HepG2 (cell line): ENCODE data around the gene RPS8. TPM values are rescaled to one million over a fixed set of nuclear protein-coding genes. Genes with fewer than 3 reads are reported as not detected.

Source experiments
- BRD4 ChIP-seq: sonication (generic); formaldehyde crosslinking; IDR thresholded peaks from 2 replicates; pipeline ENCODE4 v1.4.0; 2020; ENCODE audit warnings: missing genetic modification reagents
- FOXO1 ChIP-seq: sonication (generic); formaldehyde crosslinking; IDR thresholded peaks from 2 replicates; pipeline ENCODE4 v1.4.0; 2020; ENCODE audit warnings: missing genetic modification reagents
- MXD4 ChIP-seq: IDR thresholded peaks from 2 replicates; pipeline ENCODE4 v1.6.1; 2016; ENCODE audit warnings: mild to moderate bottlenecking, missing biosample characterization, missing genetic modification reagents
- RCOR2 ChIP-seq: IDR thresholded peaks from 2 replicates; pipeline ENCODE4 v1.6.1; 2016; ENCODE audit warnings: missing biosample characterization, missing genetic modification reagents
- TBL1XR1 ChIP-seq: fragments of 150-350 bp; IDR thresholded peaks from 2 replicates; pipeline ENCODE4 v1.6.1; 2014; ENCODE audit warnings: borderline replicate concordance, low read length; ENCODE audit not compliant: partially characterized antibody
- YEATS4 ChIP-seq: sonication (generic); formaldehyde crosslinking; IDR thresholded peaks from 2 replicates; pipeline ENCODE4 v1.4.0; 2020; ENCODE audit warnings: missing genetic modification reagents, borderline replicate concordance
- ZFP1 ChIP-seq: IDR thresholded peaks from 2 replicates; pipeline ENCODE4 v1.6.1; 2016
- ZNF367 ChIP-seq: sonication (generic); formaldehyde crosslinking; IDR thresholded peaks from 2 replicates; pipeline ENCODE4 v1.4.0; 2020; ENCODE audit warnings: missing genetic modification reagents, borderline replicate concordance
- ZNF747 ChIP-seq: sonication (generic); formaldehyde crosslinking; IDR thresholded peaks from 2 replicates; pipeline ENCODE4 v1.8.1; 2023; ENCODE audit warnings: missing genetic modification reagents, mild to moderate bottlenecking, borderline replicate concordance
- ZNF768 ChIP-seq: sonication (generic); formaldehyde crosslinking; IDR thresholded peaks from 2 replicates; pipeline ENCODE4 v1.4.0; 2020; ENCODE audit warnings: missing genetic modification reagents
- ZNF891 ChIP-seq: sonication (generic); formaldehyde crosslinking; IDR thresholded peaks from 2 replicates; pipeline ENCODE4 v1.5.0; 2020; ENCODE audit warnings: mild to moderate bottlenecking, missing genetic modification reagents
- polyA plus RNA-seq, 8 experiments: library from polyadenylated mRNA; depleted of rRNA in 3 of 8; stranded (reverse) in 7 of 8; unstranded in 1 of 8; fragments of >200 nt; fragmentation: Illumina TruSeq in 4 of 8; extraction: Trizol in 4 of 8; gene quantifications; 2 replicates each; pipeline versions ENCODE4 v1.2.1 to v1.2.3, GENCODE V29; 2011 to 2016; ENCODE audit warnings: low read depth in 4 of 8, missing spikeins in 1 of 8, mixed read lengths in 1 of 8; ENCODE audit not compliant: insufficient read depth in 1 of 8
- total RNA-seq, 5 experiments: library from RNA; depleted of rRNA; stranded (reverse); fragments of >200 nt; fragmentation: Illumina TruSeq; extraction: Trizol; gene quantifications; 2 replicates each; pipeline ENCODE4 v1.2.3, GENCODE V29; 2016; ENCODE audit warnings: low read depth in 1 of 5
- TF ChIP-seq, protein P1 (sequence below): sonication (generic); formaldehyde crosslinking; IDR thresholded peaks from 2 replicates; pipeline ENCODE4 v1.4.0; 2020; ENCODE audit warnings: mild to moderate bottlenecking, missing genetic modification reagents, borderline replicate concordance
- TF ChIP-seq, protein P2 (sequence below), 2 experiments: IDR thresholded peaks; 2 replicates each; pipeline ENCODE4 v1.6.1; 2011 to 2012; ENCODE audit warnings: low read length in 2 of 2, borderline replicate concordance in 1 of 2, low read depth in 1 of 2, mild to moderate bottlenecking in 1 of 2, moderate library complexity in 1 of 2
- TF ChIP-seq, protein P3 (sequence below): IDR thresholded peaks from 2 replicates; pipeline ENCODE4 v1.6.1; 2016; ENCODE audit warnings: low read depth, missing genetic modification reagents, missing compliant biosample characterization

The RPS8 gene
- total and polyA plus RNA-seq, 2 of the 13 experiments (the other 11 are each of a cell fraction or from before 2014, with no cell fraction given) = 2,628 to 2,822 TPM

DNA sequence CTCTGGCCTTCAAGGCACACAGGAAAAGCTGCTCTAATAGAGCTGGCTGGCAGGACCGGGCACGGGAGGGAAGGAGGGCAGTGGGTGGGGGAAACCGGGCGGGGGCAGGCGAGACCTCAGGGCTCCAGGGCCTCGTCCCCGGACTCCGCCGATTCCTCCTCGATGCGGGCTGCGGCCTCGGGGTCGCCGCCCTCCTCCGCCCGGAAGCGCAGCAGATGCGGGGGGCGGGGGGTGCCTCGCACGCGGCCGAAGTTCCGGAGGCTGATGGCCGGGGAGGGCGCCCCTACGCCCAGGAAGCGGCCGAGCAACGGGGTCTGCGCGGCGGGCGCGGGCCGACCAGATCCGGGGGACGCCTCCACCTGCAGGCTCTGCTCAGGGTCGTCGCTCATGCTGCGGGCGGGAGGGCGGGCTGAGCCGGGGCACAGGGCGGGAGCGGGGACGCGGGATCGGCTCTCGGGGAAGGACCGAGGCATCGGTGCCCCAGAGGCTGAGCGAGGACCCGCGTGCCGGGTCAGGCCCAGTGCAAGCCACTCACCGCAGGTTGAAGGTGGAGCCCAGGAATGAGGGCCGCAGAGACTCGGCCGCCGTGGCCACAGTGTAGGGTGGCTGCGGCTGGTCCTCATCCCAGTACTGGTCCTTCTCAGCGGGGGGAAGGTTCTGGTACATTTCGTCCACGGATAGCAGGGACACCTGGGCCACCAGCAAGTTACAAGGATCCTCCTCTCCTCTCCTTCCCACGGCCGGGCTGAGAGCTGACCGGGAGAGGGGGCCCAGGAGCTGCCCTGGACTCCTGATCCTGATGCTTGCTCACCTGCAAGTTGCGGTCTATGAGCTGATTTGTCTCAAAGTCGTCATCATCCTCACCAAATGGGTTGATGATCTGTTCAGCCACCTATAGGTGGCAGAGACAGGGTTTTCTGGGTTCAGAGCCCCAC is 9.0 kb downstream of the RPS8 start (continued):
- TF ChIP-seq, protein P1, sequence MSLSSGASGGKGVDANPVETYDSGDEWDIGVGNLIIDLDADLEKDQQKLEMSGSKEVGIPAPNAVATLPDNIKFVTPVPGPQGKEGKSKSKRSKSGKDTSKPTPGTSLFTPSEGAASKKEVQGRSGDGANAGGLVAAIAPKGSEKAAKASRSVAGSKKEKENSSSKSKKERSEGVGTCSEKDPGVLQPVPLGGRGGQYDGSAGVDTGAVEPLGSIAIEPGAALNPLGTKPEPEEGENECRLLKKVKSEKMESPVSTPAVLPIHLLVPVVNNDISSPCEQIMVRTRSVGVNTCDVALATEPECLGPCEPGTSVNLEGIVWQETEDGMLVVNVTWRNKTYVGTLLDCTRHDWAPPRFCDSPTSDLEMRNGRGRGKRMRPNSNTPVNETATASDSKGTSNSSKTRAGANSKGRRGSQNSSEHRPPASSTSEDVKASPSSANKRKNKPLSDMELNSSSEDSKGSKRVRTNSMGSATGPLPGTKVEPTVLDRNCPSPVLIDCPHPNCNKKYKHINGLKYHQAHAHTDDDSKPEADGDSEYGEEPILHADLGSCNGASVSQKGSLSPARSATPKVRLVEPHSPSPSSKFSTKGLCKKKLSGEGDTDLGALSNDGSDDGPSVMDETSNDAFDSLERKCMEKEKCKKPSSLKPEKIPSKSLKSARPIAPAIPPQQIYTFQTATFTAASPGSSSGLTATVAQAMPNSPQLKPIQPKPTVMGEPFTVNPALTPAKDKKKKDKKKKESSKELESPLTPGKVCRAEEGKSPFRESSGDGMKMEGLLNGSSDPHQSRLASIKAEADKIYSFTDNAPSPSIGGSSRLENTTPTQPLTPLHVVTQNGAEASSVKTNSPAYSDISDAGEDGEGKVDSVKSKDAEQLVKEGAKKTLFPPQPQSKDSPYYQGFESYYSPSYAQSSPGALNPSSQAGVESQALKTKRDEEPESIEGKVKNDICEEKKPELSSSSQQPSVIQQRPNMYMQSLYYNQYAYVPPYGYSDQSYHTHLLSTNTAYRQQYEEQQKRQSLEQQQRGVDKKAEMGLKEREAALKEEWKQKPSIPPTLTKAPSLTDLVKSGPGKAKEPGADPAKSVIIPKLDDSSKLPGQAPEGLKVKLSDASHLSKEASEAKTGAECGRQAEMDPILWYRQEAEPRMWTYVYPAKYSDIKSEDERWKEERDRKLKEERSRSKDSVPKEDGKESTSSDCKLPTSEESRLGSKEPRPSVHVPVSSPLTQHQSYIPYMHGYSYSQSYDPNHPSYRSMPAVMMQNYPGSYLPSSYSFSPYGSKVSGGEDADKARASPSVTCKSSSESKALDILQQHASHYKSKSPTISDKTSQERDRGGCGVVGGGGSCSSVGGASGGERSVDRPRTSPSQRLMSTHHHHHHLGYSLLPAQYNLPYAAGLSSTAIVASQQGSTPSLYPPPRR (CRISPR knock-in tag) = 0 out of 2 replicates have a peak, but pooled peaks have one; percentile 25
- TF ChIP-seq ZNF747 (CRISPR knock-in tag) = 0 out of 2 replicates have a peak, but pooled peaks have one; percentile 67
- TF ChIP-seq ZNF367 (CRISPR knock-in tag) = no peak; the same call in 1 of the 2 replicates
- TF ChIP-seq YEATS4 = peak; percentile 82
- no peak for TF ChIP-seq FOXO1 (CRISPR knock-in tag)
- TF ChIP-seq ZFP1 (CRISPR knock-in tag) = no peak
- TF ChIP-seq MXD4 = peak; percentile 67; the same call in 1 of the 2 replicates
- TF ChIP-seq TBL1XR1 = no peak
- TF ChIP-seq, protein P2, sequence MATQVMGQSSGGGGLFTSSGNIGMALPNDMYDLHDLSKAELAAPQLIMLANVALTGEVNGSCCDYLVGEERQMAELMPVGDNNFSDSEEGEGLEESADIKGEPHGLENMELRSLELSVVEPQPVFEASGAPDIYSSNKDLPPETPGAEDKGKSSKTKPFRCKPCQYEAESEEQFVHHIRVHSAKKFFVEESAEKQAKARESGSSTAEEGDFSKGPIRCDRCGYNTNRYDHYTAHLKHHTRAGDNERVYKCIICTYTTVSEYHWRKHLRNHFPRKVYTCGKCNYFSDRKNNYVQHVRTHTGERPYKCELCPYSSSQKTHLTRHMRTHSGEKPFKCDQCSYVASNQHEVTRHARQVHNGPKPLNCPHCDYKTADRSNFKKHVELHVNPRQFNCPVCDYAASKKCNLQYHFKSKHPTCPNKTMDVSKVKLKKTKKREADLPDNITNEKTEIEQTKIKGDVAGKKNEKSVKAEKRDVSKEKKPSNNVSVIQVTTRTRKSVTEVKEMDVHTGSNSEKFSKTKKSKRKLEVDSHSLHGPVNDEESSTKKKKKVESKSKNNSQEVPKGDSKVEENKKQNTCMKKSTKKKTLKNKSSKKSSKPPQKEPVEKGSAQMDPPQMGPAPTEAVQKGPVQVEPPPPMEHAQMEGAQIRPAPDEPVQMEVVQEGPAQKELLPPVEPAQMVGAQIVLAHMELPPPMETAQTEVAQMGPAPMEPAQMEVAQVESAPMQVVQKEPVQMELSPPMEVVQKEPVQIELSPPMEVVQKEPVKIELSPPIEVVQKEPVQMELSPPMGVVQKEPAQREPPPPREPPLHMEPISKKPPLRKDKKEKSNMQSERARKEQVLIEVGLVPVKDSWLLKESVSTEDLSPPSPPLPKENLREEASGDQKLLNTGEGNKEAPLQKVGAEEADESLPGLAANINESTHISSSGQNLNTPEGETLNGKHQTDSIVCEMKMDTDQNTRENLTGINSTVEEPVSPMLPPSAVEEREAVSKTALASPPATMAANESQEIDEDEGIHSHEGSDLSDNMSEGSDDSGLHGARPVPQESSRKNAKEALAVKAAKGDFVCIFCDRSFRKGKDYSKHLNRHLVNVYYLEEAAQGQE (IDR thresholded peaks at IDR 0.05; ENCODE audit: borderline replicate concordance in 1 of 2, low read depth in 1 of 2, low read length in 2 of 2) = no peak
- TF ChIP-seq ZNF891 (CRISPR knock-in tag) = 0 out of 2 replicates have a peak, but pooled peaks have one; percentile 44
- TF ChIP-seq, protein P3, sequence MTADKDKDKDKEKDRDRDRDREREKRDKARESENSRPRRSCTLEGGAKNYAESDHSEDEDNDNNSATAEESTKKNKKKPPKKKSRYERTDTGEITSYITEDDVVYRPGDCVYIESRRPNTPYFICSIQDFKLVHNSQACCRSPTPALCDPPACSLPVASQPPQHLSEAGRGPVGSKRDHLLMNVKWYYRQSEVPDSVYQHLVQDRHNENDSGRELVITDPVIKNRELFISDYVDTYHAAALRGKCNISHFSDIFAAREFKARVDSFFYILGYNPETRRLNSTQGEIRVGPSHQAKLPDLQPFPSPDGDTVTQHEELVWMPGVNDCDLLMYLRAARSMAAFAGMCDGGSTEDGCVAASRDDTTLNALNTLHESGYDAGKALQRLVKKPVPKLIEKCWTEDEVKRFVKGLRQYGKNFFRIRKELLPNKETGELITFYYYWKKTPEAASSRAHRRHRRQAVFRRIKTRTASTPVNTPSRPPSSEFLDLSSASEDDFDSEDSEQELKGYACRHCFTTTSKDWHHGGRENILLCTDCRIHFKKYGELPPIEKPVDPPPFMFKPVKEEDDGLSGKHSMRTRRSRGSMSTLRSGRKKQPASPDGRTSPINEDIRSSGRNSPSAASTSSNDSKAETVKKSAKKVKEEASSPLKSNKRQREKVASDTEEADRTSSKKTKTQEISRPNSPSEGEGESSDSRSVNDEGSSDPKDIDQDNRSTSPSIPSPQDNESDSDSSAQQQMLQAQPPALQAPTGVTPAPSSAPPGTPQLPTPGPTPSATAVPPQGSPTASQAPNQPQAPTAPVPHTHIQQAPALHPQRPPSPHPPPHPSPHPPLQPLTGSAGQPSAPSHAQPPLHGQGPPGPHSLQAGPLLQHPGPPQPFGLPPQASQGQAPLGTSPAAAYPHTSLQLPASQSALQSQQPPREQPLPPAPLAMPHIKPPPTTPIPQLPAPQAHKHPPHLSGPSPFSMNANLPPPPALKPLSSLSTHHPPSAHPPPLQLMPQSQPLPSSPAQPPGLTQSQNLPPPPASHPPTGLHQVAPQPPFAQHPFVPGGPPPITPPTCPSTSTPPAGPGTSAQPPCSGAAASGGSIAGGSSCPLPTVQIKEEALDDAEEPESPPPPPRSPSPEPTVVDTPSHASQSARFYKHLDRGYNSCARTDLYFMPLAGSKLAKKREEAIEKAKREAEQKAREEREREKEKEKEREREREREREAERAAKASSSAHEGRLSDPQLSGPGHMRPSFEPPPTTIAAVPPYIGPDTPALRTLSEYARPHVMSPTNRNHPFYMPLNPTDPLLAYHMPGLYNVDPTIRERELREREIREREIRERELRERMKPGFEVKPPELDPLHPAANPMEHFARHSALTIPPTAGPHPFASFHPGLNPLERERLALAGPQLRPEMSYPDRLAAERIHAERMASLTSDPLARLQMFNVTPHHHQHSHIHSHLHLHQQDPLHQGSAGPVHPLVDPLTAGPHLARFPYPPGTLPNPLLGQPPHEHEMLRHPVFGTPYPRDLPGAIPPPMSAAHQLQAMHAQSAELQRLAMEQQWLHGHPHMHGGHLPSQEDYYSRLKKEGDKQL (CRISPR knock-in tag) = no peak; the same call in 1 of the 2 replicates
- TF ChIP-seq RCOR2 (CRISPR knock-in tag) = no peak
- TF ChIP-seq ZNF768 = peak; percentile 72; the same call in 1 of the 2 replicates
- TF ChIP-seq BRD4 (CRISPR knock-in tag) = no peak
